Posterior vena cava (tissue), 2 donors: Measurements from ENCODE around the gene RIPPLY1. TPM values are rescaled to one million over a fixed set of nuclear protein-coding genes. Genes with fewer than 3 reads are reported as not detected.

Source experiments
- DNase-seq: peaks from one replicate; pipeline ENCODE4 v3.0.0-alpha.2; 2020; ENCODE audit warnings: low spot score
- intact Hi-C, 2 donors: fragments of 100-400 bp; cut with DNase I; formaldehyde crosslinking; loops; one replicate each; pipeline versions ENCODE4 v1.14.1 to v1.14.2; 2022 to 2023
- total RNA-seq, 2 donors: library from RNA; stranded (reverse); fragmentation: NEBNext Ultra II Directional; extraction: Animal tissue kit (Norgen Biotek cat#: 25700); gene quantifications; one replicate each; pipeline ENCODE4 v1.2.1, GENCODE V29; 2021
- donor health status: DM: yes; HTN: yes; CAD: no.
- donor health status: DM: yes; HTN: yes; CAD: no.

RIPPLY1 gene
- total RNA-seq, 2 donors from 2014 or later: 0.57 TPM; not detected in 1

GRCh38 chrX:106919932-106920452 lies 16.9 kb upstream of the RIPPLY1 start, which contains the start of gene CLDN2:
Gene CLDN2, plus strand, starts transcription at chrX:106920402. Its CDS starts 7,827 bp downstream, at chrX:106928229.
- intact Hi-C loops: no loop called here
- DNase-seq: no peak

- DNase-seq: no peak
- intact Hi-C loops: no loop called here
Observed at GRCh38 chrX:106917830-106918500, 14.8 kb upstream of the RIPPLY1 start.

- intact Hi-C loops: no loop called here
- DNase-seq: no peak
Observed at GRCh38 chrX:106912864-106913263, 9.7 kb upstream of the RIPPLY1 start.

- intact Hi-C loops: no loop called here
- DNase-seq: no peak
Observed at GRCh38 chrX:106906361-106906760, 3.2 kb upstream of the RIPPLY1 start.

GRCh38 chrX:106905064-106905708 lies 2.0 kb upstream of the RIPPLY1 start:
- intact Hi-C loops: no loop called here
- no peak for DNase-seq

GRCh38 chrX:106903856-106904528 lies 851 bp upstream of the RIPPLY1 start:
- intact Hi-C loops: loop anchor here in 1 of 2 donors (1.0 kb wide), 1 partner anchor 22 kb away; no protein-coding TSS in a partner anchor

GRCh38 chrX:106902684-106903083 lies 457 bp downstream of the RIPPLY1 start:
- DNase-seq: no peak
- intact Hi-C loops: loop anchor here in 1 of 2 donors (1.0 kb wide), 1 partner anchor 20 kb away; no protein-coding TSS in a partner anchor

More at GRCh38 chrX:106903856-106904528, 851 bp upstream of the RIPPLY1 start:
- no peak for DNase-seq

- intact Hi-C loops: no loop called here
- no peak for DNase-seq
Observed at GRCh38 chrX:106901781-106902219, 1.3 kb downstream of the RIPPLY1 start.

- intact Hi-C loops: no loop called here
Observed at GRCh38 chrX:106901341-106901740, 1.8 kb downstream of the RIPPLY1 start.

GRCh38 chrX:106899841-106900240 lies 3.3 kb downstream of the RIPPLY1 start:
- intact Hi-C loops: loop anchor here in 1 of 2 donors (5.0 kb wide), 1 partner anchor 32 kb away; no protein-coding TSS in a partner anchor

More at GRCh38 chrX:106901341-106901740, 1.8 kb downstream of the RIPPLY1 start:
- no peak for DNase-seq

GRCh38 chrX:106899276-106899675 lies 3.9 kb downstream of the RIPPLY1 start:
- no peak for DNase-seq
- intact Hi-C loops: loop anchor here in 1 of 2 donors (5.0 kb wide), 1 partner anchor 33 kb away; no protein-coding TSS in a partner anchor

More at GRCh38 chrX:106899841-106900240, 3.3 kb downstream of the RIPPLY1 start:
- no peak for DNase-seq

GRCh38 chrX:106898462-106898861 lies 4.7 kb downstream of the RIPPLY1 start:
- no peak for DNase-seq
- intact Hi-C loops: loop anchor here in 1 of 2 donors (5.0 kb wide), 1 partner anchor 34 kb away; no protein-coding TSS in a partner anchor

GRCh38 chrX:106897259-106897658 lies 5.9 kb downstream of the RIPPLY1 start:
- DNase-seq: no peak
- intact Hi-C loops: loop anchor here in 1 of 2 donors (5.0 kb wide), 1 partner anchor 35 kb away; no protein-coding TSS in a partner anchor

- intact Hi-C loops: loop anchor here in 1 of 2 donors (5.0 kb wide), 1 partner anchor 37 kb away; no protein-coding TSS in a partner anchor
- no peak for DNase-seq
Observed at GRCh38 chrX:106894978-106895452, 8.1 kb downstream of the RIPPLY1 start.

- intact Hi-C loops: no loop called here
Observed at GRCh38 chrX:106894392-106894909, 8.7 kb downstream of the RIPPLY1 start.

GRCh38 chrX:106891762-106892460 lies 11.2 kb downstream of the RIPPLY1 start:
- intact Hi-C loops: no loop called here
- DNase-seq: no peak

More at GRCh38 chrX:106894392-106894909, 8.7 kb downstream of the RIPPLY1 start:
- DNase-seq: no peak

GRCh38 chrX:106889468-106889867 lies 13.7 kb downstream of the RIPPLY1 start:
- DNase-seq: no peak
- intact Hi-C loops: no loop called here

GRCh38 chrX:106875151-106875550 lies 28.0 kb downstream of the RIPPLY1 start:
- DNase-seq: no peak
- intact Hi-C loops: no loop called here
